ENCODE measurements around the gene GUCA1A. TPM values are rescaled to one million over a fixed set of nuclear protein-coding genes. Genes with fewer than 3 reads are reported as not detected.

GUCA1A gene
- total and polyA plus RNA-seq, 2 of the 4 experiments (the other 2 are of a cell fraction): 0.18 to 0.32 TPM

- H3K9ac ChIP-seq (ENCODE audit: low read depth, low read length): no peak overlapping the region; the same call in 1 of the 2 replicates
- dilution Hi-C loops (cut with HindIII; ENCODE audit: low sequenced_read_pairs, unreplicated experiment): no loop called here
- ChIA-PET POLR2A (ENCODE audit: unreplicated experiment) (interaction anchor here (0.8 kb wide), 1 partner anchor 12 kb away, joined by 3 read pairs; no protein-coding TSS in a partner anchor), CTCF (interaction anchor here (0.6 to 1.6 kb wide), 3 partner anchors 11 to 321 kb away, joined by 3 to 6 read pairs (median 4); no protein-coding TSS in a partner anchor)
- peak overlapping the region; percentile 89 for H3K4ac ChIP-seq (ENCODE audit: low read depth, low read length)
- H2BK20ac ChIP-seq (ENCODE audit: low read depth, low read length): peak overlapping the region; percentile 86
- peak overlapping the region; percentile 64 for H3K4me2 ChIP-seq (ENCODE audit: low read depth, low read length)
- no peak overlapping the region; the same call in 1 of the 2 replicates for H3K18ac ChIP-seq (ENCODE audit: low read depth, low read length)
- peak overlapping the region; percentile 13; the same call in 1 of the 3 replicates for H2BK15ac ChIP-seq (ENCODE audit: low read depth, low read length)
- H2BK120ac ChIP-seq (ENCODE audit: low read depth, low read length): peak overlapping the region; percentile 89
- in situ Hi-C loops (cut with MboI; ENCODE audit: low sequenced_read_pairs): no loop called here
- no peak overlapping the region for H2AFZ ChIP-seq (replicated peaks; ENCODE audit: low read length, poor library complexity)
- peak overlapping the region; percentile 38 to 85; a peak in 3 of 4 replicates for H4K8ac ChIP-seq (ENCODE audit: low read depth in 2 of 2, low read length in 2 of 2)
- intact Hi-C loops (cut with micrococcal nuclease): loop anchor here (10.0 kb wide), 1 partner anchor 109 kb away; no protein-coding TSS in a partner anchor
- H4K91ac ChIP-seq (ENCODE audit: insufficient read depth, low read depth, low read length): peak overlapping the region; percentile 88; the same call in 1 of the 2 replicates
- TF ChIP-seq FOS (IDR thresholded peaks at IDR 0.05; ENCODE audit: low read depth, low read length) (0 out of 2 replicates have a peak, but pooled peaks have one; percentile 26), MAZ (IDR thresholded peaks at IDR 0.05; ENCODE audit: borderline replicate concordance, low read depth, low read length) (no peak), USF2 (IDR thresholded peaks at IDR 0.05; ENCODE audit: low read depth, low read length) (no peak), SMC3 (IDR thresholded peaks at IDR 0.05; ENCODE audit: low read depth, low read length) (no peak), CHD1 (IDR thresholded peaks at IDR 0.05; ENCODE audit: low read depth, low read length) (no peak)
- no peak overlapping the region for H2AK5ac ChIP-seq (ENCODE audit: low read depth, low read length)
- ATAC-seq (ENCODE audit: low read depth) (peak; percentile 90), DNase-seq (peak; percentile 84)
- H3K56ac ChIP-seq (ENCODE audit: extremely low read depth, insufficient read depth, low read length): peak overlapping the region; percentile 44; the same call in 1 of the 2 replicates
- H3K23ac ChIP-seq (ENCODE audit: low read depth, low read length): peak overlapping the region; percentile 71; the same call in 1 of the 2 replicates
- H4K20me1 ChIP-seq (ENCODE audit: insufficient read depth, low read length): no peaks in the 10 kb centered on the region
- no peak overlapping the region for H2AK9ac ChIP-seq (replicated peaks; ENCODE audit: low read depth, low read length, poor library complexity)
- peaks cover 18% of the 10 kb centered on the region for H3K36me3 ChIP-seq (ENCODE audit: control insufficient read depth, insufficient read depth, low read length)
- H3K27ac ChIP-seq (ENCODE audit: insufficient read depth, low read length): peak overlapping the region; percentile 87
- peaks cover 3 to 22% of the 10 kb centered on the region in 2 experiments; a peak in 2 of 4 replicates for H3K79me1 ChIP-seq (ENCODE audit: low read depth in 1 of 2, low read length in 2 of 2)
- peaks cover 28% of the 10 kb centered on the region for H3K9me1 ChIP-seq (ENCODE audit: insufficient read depth, low read length)
- H3K4me1 ChIP-seq (ENCODE audit: control insufficient read depth, insufficient read depth, low read length): peaks cover 17% of the 10 kb centered on the region
- H3K27me3 ChIP-seq (ENCODE audit: control insufficient read depth, insufficient read depth, low read length): no peaks in the 10 kb centered on the region
- no peak overlapping the region for H4K5ac ChIP-seq (ENCODE audit: low read depth, low read length)
- no TSS peak for BruUV-seq (replicated peaks)
- H3K14ac ChIP-seq (replicated peaks; ENCODE audit: low read depth, low read length): peak overlapping the region; percentile 75
- peak overlapping the region; percentile 91 for H2BK5ac ChIP-seq (ENCODE audit: low read depth, low read length, poor library complexity, severe bottlenecking)
- H3K4me3 ChIP-seq (ENCODE audit: insufficient read depth, low read depth, low read length): no peak overlapping the region
- WGBS, 2 experiments (ENCODE audit: extremely low coverage in 2 of 2, insufficient read length in 1 of 2): no CpG with 5 or more reads among the region's 3 CpGs
- no peaks in the 10 kb centered on the region for H3K9me3 ChIP-seq (ENCODE audit: control insufficient read depth, insufficient read depth, low read length)
These were observed 53.0 kb downstream of the GUCA1A start for GRCh38 chr6:42226161-42226611.

Measured in IMR-90 (cell line).